IPS-15b (cell line): ENCODE data around the gene TPX2.

Experiments used
- H3K27me3 ChIP-seq: one replicate; pipeline ENCODE4 v1.6.1; 2013; ENCODE audit warnings: low read length; ENCODE audit not compliant: control insufficient read depth, insufficient read depth
- H3K36me3 ChIP-seq: one replicate; pipeline ENCODE4 v1.6.1; 2013; ENCODE audit warnings: low read length; ENCODE audit not compliant: control insufficient read depth, insufficient read depth
- H3K4me1 ChIP-seq: one replicate; pipeline ENCODE4 v1.6.1; 2013; ENCODE audit warnings: mild to moderate bottlenecking, low read length; ENCODE audit not compliant: control insufficient read depth, insufficient read depth
- H3K4me3 ChIP-seq: one replicate; pipeline ENCODE4 v1.5.1; 2013; ENCODE audit warnings: low read depth, low read length
- H3K9ac ChIP-seq: one replicate; pipeline ENCODE4 v1.6.1; 2013; ENCODE audit warnings: low read depth, mild to moderate bottlenecking, low read length
- H3K9me3 ChIP-seq: one replicate; pipeline ENCODE4 v1.6.1; 2013; ENCODE audit warnings: mild to moderate bottlenecking, low read length; ENCODE audit not compliant: control insufficient read depth, insufficient read depth

The TPX2 gene

GRCh38 chr20:31718952-31719643, 20.0 kb upstream of the TPX2 start:
- no peak overlapping the region for H3K9ac ChIP-seq
- H3K4me3 ChIP-seq, result peak overlapping the region; percentile 72
- H3K4me1 ChIP-seq, result peaks cover 43% of the 10 kb centered on the region
- no peaks in the 10 kb centered on the region for H3K27me3 ChIP-seq
- H3K9me3 ChIP-seq, result no peaks in the 10 kb centered on the region
- H3K36me3 ChIP-seq, result peaks cover 8% of the 10 kb centered on the region

- Histone ChIP-seq H3K9me3 (no peaks in the 10 kb centered on the region), H3K36me3 (peaks cover 8% of the 10 kb centered on the region), H3K9ac (peak overlapping the region; percentile 40), H3K4me3 (peak overlapping the region; percentile 72), H3K27me3 (no peaks in the 10 kb centered on the region), H3K4me1 (peaks cover 39% of the 10 kb centered on the region)
Observed at GRCh38 chr20:31719644-31720485, 19.2 kb upstream of the TPX2 start.

GRCh38 chr20:31720486-31721407, 18.3 kb upstream of the TPX2 start:
- Histone ChIP-seq H3K9ac (peak overlapping the region; percentile 38), H3K4me3 (peak overlapping the region; percentile 72), H3K9me3 (no peaks in the 10 kb centered on the region), H3K4me1 (peaks cover 39% of the 10 kb centered on the region), H3K36me3 (peaks cover 8% of the 10 kb centered on the region), H3K27me3 (no peaks in the 10 kb centered on the region)

GRCh38 chr20:31721408-31722256, 17.5 kb upstream of the TPX2 start:
- no peaks in the 10 kb centered on the region for H3K9me3 ChIP-seq
- no peaks in the 10 kb centered on the region for H3K27me3 ChIP-seq
- H3K4me1 ChIP-seq, result peaks cover 35% of the 10 kb centered on the region
- peak overlapping the region; percentile 72 for H3K4me3 ChIP-seq
- H3K9ac ChIP-seq, result peak overlapping the region; percentile 38
- peaks cover 8% of the 10 kb centered on the region for H3K36me3 ChIP-seq

- no peaks in the 10 kb centered on the region for H3K27me3 ChIP-seq
- peaks cover 8% of the 10 kb centered on the region for H3K36me3 ChIP-seq
- H3K9ac ChIP-seq, result peak within 1 kb of the TSS; percentile 71
- H3K9me3 ChIP-seq, result no peaks in the 10 kb centered on the region
- peaks cover 31% of the 10 kb centered on the region for H3K4me1 ChIP-seq
- H3K4me3 ChIP-seq, result peak within 1 kb of the TSS; percentile 73
Observed at GRCh38 chr20:31722257-31723068, 16.6 kb upstream of the TPX2 start, which contains the start of gene BCL2L1. TSS of gene BCL2L1 (minus strand) at chr20:31722868. CDS start at chr20:31722218, 650 bp downstream.

GRCh38 chr20:31723069-31723318, 16.1 kb upstream of the TPX2 start:
- peaks cover 26% of the 10 kb centered on the region for H3K4me1 ChIP-seq
- H3K9me3 ChIP-seq, result no peaks in the 10 kb centered on the region
- no peaks in the 10 kb centered on the region for H3K27me3 ChIP-seq
- peaks cover 8% of the 10 kb centered on the region for H3K36me3 ChIP-seq
- peak overlapping the region; percentile 72 for H3K4me3 ChIP-seq
- peak overlapping the region; percentile 71 for H3K9ac ChIP-seq

- peaks cover 8% of the 10 kb centered on the region for H3K36me3 ChIP-seq
- H3K4me3 ChIP-seq, result peak overlapping the region; percentile 73
- H3K9ac ChIP-seq, result peak overlapping the region; percentile 71
- no peaks in the 10 kb centered on the region for H3K27me3 ChIP-seq
- no peaks in the 10 kb centered on the region for H3K9me3 ChIP-seq
- peaks cover 25% of the 10 kb centered on the region for H3K4me1 ChIP-seq
Observed at GRCh38 chr20:31723319-31724078, 15.6 kb upstream of the TPX2 start.

- Histone ChIP-seq H3K9me3 (no peaks in the 10 kb centered on the region), H3K36me3 (no peaks in the 10 kb centered on the region), H3K4me1 (no peaks in the 10 kb centered on the region), H3K9ac (no peak overlapping the region), H3K4me3 (no peak overlapping the region), H3K27me3 (no peaks in the 10 kb centered on the region)
Observed at GRCh38 chr20:31731321-31731717, 7.8 kb upstream of the TPX2 start.

GRCh38 chr20:31739550-31739977, 474 bp downstream of the TPX2 start:
- Histone ChIP-seq H3K4me1 (peaks cover 8% of the 10 kb centered on the region), H3K9me3 (no peaks in the 10 kb centered on the region), H3K4me3 (peak overlapping the region; percentile 91), H3K27me3 (no peaks in the 10 kb centered on the region), H3K36me3 (peaks cover 6% of the 10 kb centered on the region), H3K9ac (peak overlapping the region; percentile 80)

- Histone ChIP-seq H3K9me3 (no peaks in the 10 kb centered on the region), H3K4me1 (peaks cover 8% of the 10 kb centered on the region)
Observed at GRCh38 chr20:31740208-31740607, 1.1 kb downstream of the TPX2 start.

More at GRCh38 chr20:31740208-31740607, 1.1 kb downstream of the TPX2 start:
- Histone ChIP-seq H3K27me3 (no peaks in the 10 kb centered on the region), H3K36me3 (peaks cover 6% of the 10 kb centered on the region), H3K4me3 (peak overlapping the region; percentile 91), H3K9ac (peak overlapping the region; percentile 70)
